GM18499 (cell line): ENCODE measurements around the gene PHC2.

ENCODE experiments used
- ATAC-seq: cut with Tn5 transposase; IDR thresholded peaks from one replicate; pipeline ENCODE4 v1.9.1; 2021; ENCODE audit warnings: moderate number of reproducible peaks; ENCODE audit not compliant: insufficient read depth, unreplicated experiment

PHC2 gene

GRCh38 chr1:33393524-33393923, 37.4 kb downstream of the PHC2 start:
- no peak for ATAC-seq

- ATAC-seq: no peak
Observed at GRCh38 chr1:33392639-33393038, 38.3 kb downstream of the PHC2 start.

GRCh38 chr1:33392206-33392605, 38.7 kb downstream of the PHC2 start:
- no peak for ATAC-seq

DNA sequence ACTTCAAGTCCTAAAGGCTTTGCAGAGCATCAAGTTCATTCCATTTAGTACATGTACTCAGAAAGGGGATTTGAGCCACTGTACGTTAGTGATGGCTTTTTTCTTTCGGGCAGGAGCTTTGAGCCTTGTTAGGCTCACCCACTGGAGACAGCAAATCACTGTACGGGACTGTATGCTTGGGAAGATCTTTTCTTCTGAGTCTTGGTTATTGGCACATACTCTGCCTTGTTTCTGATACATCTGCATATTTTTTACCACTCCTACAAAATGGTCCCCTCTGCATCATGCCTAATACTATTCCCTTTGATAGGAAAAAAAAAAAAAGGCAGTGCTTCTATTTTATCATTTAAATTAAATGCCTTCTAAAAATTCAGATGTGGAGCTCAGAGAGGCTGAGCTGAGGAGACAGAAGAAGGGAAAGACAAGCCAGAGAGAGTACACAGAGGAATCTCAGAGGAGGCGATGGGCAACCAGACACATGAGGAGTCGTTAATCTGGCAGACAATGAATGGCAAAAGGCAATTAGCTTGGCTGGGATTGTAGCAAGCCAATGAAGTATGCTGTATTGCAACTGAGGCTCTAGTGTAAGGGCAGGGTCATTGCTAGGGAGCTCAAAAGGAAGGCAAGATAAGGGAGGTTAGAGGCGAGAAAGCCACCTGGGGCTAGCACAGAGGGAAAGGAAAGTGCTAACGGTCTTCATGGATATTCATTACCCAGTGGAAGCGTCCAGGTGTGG, 39.4 kb downstream of the PHC2 start:
- ATAC-seq: no peak

- ATAC-seq: no peak
Observed at GRCh38 chr1:33390542-33390941, 40.4 kb downstream of the PHC2 start.

DNA sequence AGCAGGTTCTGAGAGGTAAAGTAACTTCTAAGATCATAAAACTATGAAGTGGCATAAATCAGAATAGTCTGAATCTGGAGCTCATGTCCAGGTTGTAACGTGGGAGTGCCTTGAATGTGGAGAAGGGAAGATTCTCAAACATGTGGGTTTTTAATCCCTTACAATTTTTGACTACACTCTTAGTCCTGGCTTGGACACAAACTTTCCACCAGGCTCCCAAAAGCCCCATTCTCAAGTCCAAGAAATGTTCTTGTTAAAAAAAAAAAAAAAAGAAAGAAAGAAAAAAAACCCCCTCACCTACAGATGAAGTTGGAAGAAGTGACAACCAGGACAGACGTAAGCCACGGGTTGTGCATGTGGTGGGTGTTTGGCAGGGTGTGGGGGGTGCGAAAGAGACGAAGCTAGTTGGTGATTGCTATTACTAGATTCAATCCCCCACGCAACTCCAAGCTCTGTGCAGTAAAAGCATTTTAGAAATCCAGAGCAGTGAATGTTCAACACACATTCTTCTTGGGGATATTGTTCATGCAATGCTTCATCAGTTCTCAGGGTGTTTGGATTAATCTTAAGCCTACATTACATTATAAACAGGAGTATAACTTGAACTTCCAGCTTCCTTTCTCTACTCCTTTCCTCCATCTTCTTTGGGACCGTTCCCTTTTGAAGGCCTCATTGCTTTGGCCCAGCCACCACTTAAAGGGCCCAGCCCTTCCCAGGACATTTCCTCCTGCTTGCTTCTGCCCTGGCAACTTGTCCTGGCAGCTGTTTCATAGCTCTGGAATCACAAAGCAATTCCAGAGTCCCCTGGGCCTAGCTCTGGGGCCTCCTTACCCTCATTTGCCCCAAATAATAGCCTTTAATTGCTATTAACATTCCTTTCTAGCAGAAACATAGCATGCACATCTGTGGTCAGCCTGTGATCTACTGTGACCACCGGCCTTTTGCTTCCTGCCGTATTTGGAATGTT, 41.8 kb downstream of the PHC2 start:
- no peak for ATAC-seq

GRCh38 chr1:33387625-33388024, 43.3 kb downstream of the PHC2 start:
- ATAC-seq: no peak

DNA sequence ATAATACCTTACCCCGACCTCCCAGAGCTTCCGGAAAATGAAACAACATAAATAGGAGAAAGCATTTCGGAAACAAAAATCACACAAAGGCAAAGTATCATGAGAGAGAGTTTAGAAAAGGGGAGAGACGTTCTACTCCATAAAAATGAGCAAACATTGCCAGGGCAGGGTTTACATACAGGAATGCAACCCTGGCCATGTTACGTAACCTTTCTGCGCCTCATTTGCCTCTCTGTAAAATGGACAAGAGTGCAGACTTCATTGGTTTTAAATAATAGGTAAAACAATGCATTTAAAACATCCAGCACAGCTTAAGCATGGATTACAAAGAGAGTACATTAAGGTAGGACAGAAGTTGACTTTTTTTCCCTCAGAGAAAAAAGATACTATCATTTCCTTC, 45.6 kb downstream of the PHC2 start:
- ATAC-seq: no peak

DNA sequence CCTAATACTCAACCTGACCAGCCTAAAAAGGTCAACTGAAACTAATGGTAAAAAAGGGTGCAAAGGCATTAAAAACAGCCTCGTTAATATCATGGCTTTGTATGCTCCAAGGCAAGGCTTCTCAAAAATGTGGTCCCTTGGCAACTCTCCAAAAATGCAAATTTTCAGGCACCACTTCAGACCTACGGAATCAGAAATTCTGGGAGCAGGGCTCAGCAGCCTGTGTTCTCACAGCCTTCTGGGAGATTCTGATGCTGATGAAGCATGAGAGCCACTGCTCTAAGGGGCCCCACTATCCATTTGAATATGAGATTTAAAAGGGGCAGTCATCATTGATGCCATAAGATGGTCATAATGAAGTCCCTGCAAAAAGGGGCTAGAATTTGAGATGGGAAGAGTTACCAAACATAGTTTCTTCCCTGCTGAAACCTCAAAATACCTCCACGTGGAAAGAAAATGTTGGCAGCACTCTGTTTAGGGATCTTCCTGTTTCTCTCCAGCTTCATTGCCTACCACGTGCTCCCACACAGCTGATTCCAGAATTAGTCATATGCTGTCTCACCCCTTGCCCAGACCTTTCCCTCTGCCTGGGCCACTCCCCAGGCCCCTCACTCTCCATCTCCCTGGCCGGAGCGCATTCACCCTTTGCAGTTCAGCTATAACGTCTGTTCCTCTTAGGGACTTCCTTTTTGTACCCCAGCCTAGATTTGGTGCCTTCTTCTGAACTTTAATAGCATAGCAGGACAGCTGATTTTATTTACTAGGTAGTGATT, 46.7 kb downstream of the PHC2 start:
- ATAC-seq: no peak

DNA sequence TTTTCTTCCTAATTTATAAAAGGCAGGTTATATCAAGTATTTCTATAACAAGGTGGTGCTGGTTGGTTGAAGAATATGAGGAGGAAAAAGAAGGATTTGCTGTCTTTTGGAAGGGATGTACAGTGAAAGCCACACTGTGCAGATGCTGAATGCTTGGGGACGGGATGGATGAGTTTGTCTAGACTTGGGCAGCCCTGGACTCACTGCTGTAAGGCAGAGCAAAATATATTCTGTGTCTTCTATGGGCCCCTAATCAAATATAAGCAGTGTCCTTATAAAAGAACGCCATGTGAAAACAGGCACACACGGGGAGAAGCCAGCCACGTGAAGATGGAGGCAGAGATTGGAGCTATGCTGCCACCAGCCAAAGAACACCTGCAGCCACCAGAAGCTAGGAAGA, 47.4 kb downstream of the PHC2 start:
- no peak for ATAC-seq

- no peak for ATAC-seq
Observed at GRCh38 chr1:33382661-33383415, 48.1 kb downstream of the PHC2 start.

GRCh38 chr1:33381977-33382376, 48.9 kb downstream of the PHC2 start:
- no peak for ATAC-seq

DNA sequence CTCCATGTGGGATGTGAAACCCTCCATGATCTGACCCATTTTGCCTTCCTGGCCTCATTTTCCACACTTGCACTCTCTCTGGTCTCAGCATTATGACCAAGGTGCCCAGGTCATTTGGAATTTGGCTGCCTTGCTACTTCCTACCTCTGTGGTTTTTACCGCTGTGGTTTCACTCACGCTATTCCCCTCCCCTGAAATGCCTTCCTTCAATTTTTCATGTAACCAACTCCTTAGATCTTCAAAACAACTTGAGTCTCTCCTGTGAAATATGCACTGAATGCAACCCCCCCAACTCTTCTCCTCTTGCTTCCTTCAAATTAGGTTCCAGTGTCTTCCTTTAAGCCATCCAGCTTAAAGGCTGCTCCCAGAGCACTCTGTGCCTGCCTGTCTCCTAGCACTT, 50.1 kb downstream of the PHC2 start:
- ATAC-seq: no peak

GRCh38 chr1:33379631-33380354, 51.1 kb downstream of the PHC2 start:
- ATAC-seq: no peak

- ATAC-seq: no peak
Observed at GRCh38 chr1:33378976-33379375, 51.9 kb downstream of the PHC2 start.

DNA sequence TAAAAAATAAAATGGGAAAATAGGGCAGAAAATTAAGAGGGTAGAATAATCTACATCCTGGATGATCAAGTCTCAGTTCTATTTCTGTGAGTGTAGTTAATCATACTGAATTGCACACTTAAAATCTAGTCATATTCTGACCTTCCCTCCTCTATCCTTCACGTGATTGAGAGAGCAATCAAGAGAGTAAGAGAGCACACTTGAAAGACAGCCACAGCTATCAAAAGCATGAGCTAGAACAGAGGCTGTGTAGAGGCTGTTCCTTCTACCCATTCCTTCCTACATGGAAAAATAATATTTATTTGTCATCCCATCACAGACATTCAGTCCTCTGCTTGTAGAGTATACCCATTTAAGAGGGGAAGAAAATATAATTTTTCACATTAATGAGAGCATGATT, 52.4 kb downstream of the PHC2 start:
- no peak for ATAC-seq

GRCh38 chr1:33377756-33378155, 53.1 kb downstream of the PHC2 start:
- ATAC-seq: no peak

GRCh38 chr1:33377013-33377412, 53.9 kb downstream of the PHC2 start:
- ATAC-seq: no peak

DNA sequence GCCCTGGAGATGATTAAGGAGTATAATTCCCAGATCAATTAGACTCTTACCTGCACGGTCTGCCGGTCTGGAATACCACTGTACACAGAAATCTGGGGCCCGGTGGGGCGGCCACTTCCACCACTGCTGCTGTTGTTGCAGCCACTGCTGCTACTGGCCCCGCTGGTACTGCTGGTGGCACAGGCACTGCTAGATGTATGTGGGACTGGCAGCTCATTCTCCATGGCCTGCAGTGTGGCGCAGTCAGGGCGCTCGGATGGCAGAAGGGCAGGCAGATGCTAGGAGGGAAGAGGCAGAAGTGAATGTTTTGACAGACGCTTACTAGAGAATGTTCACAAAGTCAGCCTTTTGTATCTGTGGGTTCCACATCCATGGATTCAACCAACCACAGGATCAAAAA, 55.6 kb downstream of the PHC2 start:
- ATAC-seq: no peak
